SK-N-SH (cell line): ENCODE results near the gene PHACTR2. TPM values are rescaled to one million over a fixed set of nuclear protein-coding genes. Genes with fewer than 3 reads are reported as not detected.

Experiments
- CTCF ChIA-PET: fragments of 300-600, 350-600 bp; formaldehyde crosslinking; extraction: SDS; loops from one replicate; lab custom pipeline; 2021; lab: Yijun Ruan, JAX
- POLR2A ChIA-PET: fragments of 350-600 bp; sonication (Branson Sonifier 250); formaldehyde crosslinking; extraction: SDS; loops from one replicate; lab custom pipeline; 2020; ENCODE audit warnings: antibody characterized with exemption, inconsistent platforms; lab: Yijun Ruan, JAX
- DNase-seq: peaks from one replicate; pipeline ENCODE4 v3.0.0; 2012
- H2AFZ ChIP-seq: fragments of 200-600 bp; sonication (generic); 2 replicates; pipeline ENCODE4 v1.8.1; 2016; ENCODE audit warnings: antibody characterized with exemption, mild to moderate bottlenecking, low read depth
- H3F3A ChIP-seq: fragments of 200-600 bp; sonication (generic); replicated peaks from 2 replicates; pipeline ENCODE3; 2016; ENCODE audit warnings: antibody characterized with exemption, mild to moderate bottlenecking; ENCODE audit not compliant: insufficient read depth
- H3K27ac ChIP-seq, 2 experiments: fragments of 200-500 bp in 1 of 2; fragments of 200-600 bp in 1 of 2; sonication (Bioruptor generic) in 1 of 2; sonication (generic), shearing (Covaris generic) in 1 of 2; 2 replicates each; pipeline versions ENCODE4 v1.5.1 to v1.6.1; 2014 to 2016; ENCODE audit warnings: low read depth in 2 of 2, inconsistent platforms in 1 of 2, low read length in 1 of 2, mild to moderate bottlenecking in 1 of 2, mixed read lengths in 1 of 2
- H3K27me3 ChIP-seq: fragments of 200-600 bp; sonication (generic), shearing (Covaris generic); 2 replicates; pipeline ENCODE4 v1.6.1; 2016; ENCODE audit warnings: mixed run types; ENCODE audit not compliant: insufficient read depth
- H3K36me3 ChIP-seq, 2 experiments: fragments of 200-500 bp in 1 of 2; fragments of 200-600 bp in 1 of 2; sonication (Bioruptor generic) in 1 of 2; sonication (generic) in 1 of 2; replicated peaks in 1 of 2; 2 replicates each; pipeline versions ENCODE3 to v1.5.1; 2014 to 2016; ENCODE audit warnings: low read length in 1 of 2, mild to moderate bottlenecking in 1 of 2; ENCODE audit not compliant: insufficient read depth in 2 of 2, control insufficient read depth in 1 of 2
- H3K4me1 ChIP-seq, 2 experiments: fragments of 200-500 bp in 1 of 2; fragments of 200-600 bp in 1 of 2; sonication (Bioruptor generic) in 1 of 2; sonication (generic), shearing (Covaris generic) in 1 of 2; 2 replicates each; pipeline versions ENCODE4 v1.5.1 to v1.6.1; 2014 to 2016; ENCODE audit warnings: low read depth in 1 of 2, low read length in 1 of 2, mixed run types in 1 of 2; ENCODE audit not compliant: insufficient read depth in 2 of 2, control insufficient read depth in 1 of 2
- H3K4me2 ChIP-seq: fragments of 200-600 bp; sonication (generic), shearing (Covaris generic); 2 replicates; pipeline ENCODE4 v1.6.1; 2017; ENCODE audit warnings: mixed run types
- H3K4me3 ChIP-seq, 2 experiments: fragments of 200-500 bp in 1 of 2; fragments of 200-600 bp in 1 of 2; sonication (Bioruptor generic) in 1 of 2; sonication (generic), shearing (Covaris generic) in 1 of 2; 2 replicates each; pipeline versions ENCODE4 v1.5.1 to v1.8.1; 2014 to 2016; ENCODE audit warnings: low read depth in 2 of 2, inconsistent platforms in 1 of 2, low read length in 1 of 2, mild to moderate bottlenecking in 1 of 2, mixed read lengths in 1 of 2, moderate library complexity in 1 of 2
- H3K79me2 ChIP-seq: fragments of 200-600 bp; sonication (generic); 2 replicates; pipeline ENCODE4 v1.8.1; 2017; ENCODE audit warnings: mild to moderate bottlenecking; ENCODE audit not compliant: insufficient read depth
- H3K9ac ChIP-seq: fragments of 200-600 bp; sonication (generic); 2 replicates; pipeline ENCODE4 v1.6.1; 2017; ENCODE audit warnings: mixed run types
- H3K9me2 ChIP-seq: fragments of 200-600 bp; sonication (generic); 2 replicates; pipeline ENCODE4 v1.6.1; 2017; ENCODE audit warnings: mixed run types
- H3K9me3 ChIP-seq: fragments of 200-600 bp; sonication (generic); 2 replicates; pipeline ENCODE4 v1.6.1; 2017; ENCODE audit warnings: mixed run types, mild to moderate bottlenecking, moderate library complexity
- H4K20me1 ChIP-seq: fragments of 200-600 bp; sonication (generic); 2 replicates; pipeline ENCODE4 v1.6.1; 2017; ENCODE audit warnings: mild to moderate bottlenecking, mixed run types; ENCODE audit not compliant: insufficient read depth
- ELF1 ChIP-seq: IDR thresholded peaks from 2 replicates; pipeline ENCODE4 v1.4.0; 2012
- EZH2phosphoT487 ChIP-seq: fragments of 200-600 bp; sonication (generic); IDR thresholded peaks from 2 replicates; pipeline ENCODE4 v1.6.1; 2017; ENCODE audit warnings: low read depth, mixed run types, mild to moderate bottlenecking, antibody characterized with exemption, moderate library complexity, borderline replicate concordance
- FOXJ3 ChIP-seq: sonication (generic); formaldehyde crosslinking; IDR thresholded peaks from 2 replicates; pipeline ENCODE4 v1.5.1; 2020; ENCODE audit warnings: mild to moderate bottlenecking, missing genetic modification reagents
- GABPA ChIP-seq: IDR thresholded peaks from 2 replicates; pipeline ENCODE4 v1.4.0; 2012; ENCODE audit warnings: low read depth, mild to moderate bottlenecking
- GATA2 ChIP-seq: sonication (generic); formaldehyde crosslinking; IDR thresholded peaks from 2 replicates; pipeline ENCODE4 v1.5.0; 2020; ENCODE audit warnings: mild to moderate bottlenecking, missing genetic modification reagents
- JUND ChIP-seq: IDR thresholded peaks from 2 replicates; pipeline ENCODE4 v1.4.0; 2012
- MXI1 ChIP-seq: IDR thresholded peaks from 2 replicates; pipeline ENCODE4 v1.6.1; 2012; ENCODE audit warnings: mild to moderate bottlenecking, low read depth, low read length, improper control_type of control experiment
- NRF1 ChIP-seq: IDR thresholded peaks from 2 replicates; pipeline ENCODE4 v1.6.1; 2012; ENCODE audit warnings: low read depth, mild to moderate bottlenecking, low read length
- POLR2AphosphoS5 ChIP-seq: IDR thresholded peaks from 2 replicates; pipeline ENCODE4 v1.6.1; 2012; ENCODE audit warnings: low read depth, low read length
- RAD21 ChIP-seq: IDR thresholded peaks from 2 replicates; pipeline ENCODE4 v1.6.1; 2012; ENCODE audit warnings: mild to moderate bottlenecking, low read length
- RCOR1 ChIP-seq: fragments of 150-350 bp; IDR thresholded peaks from 2 replicates; pipeline ENCODE4 v1.6.1; 2017; ENCODE audit warnings: antibody characterized with exemption, low read length
- RFX5 ChIP-seq: IDR thresholded peaks from 2 replicates; pipeline ENCODE4 v1.6.1; 2012; ENCODE audit warnings: mild to moderate bottlenecking, improper control_type of control experiment, low read length
- SIN3A ChIP-seq: IDR thresholded peaks from 2 replicates; pipeline ENCODE4 v1.6.1; 2012; ENCODE audit warnings: low read depth, mild to moderate bottlenecking, low read length, moderate library complexity, borderline replicate concordance
- SMC3 ChIP-seq: IDR thresholded peaks from 2 replicates; pipeline ENCODE4 v1.6.1; 2012; ENCODE audit warnings: low read depth, low read length, improper control_type of control experiment
- TCF12 ChIP-seq: IDR thresholded peaks from 2 replicates; pipeline ENCODE4 v1.4.0; 2012
- TEAD4 ChIP-seq: IDR thresholded peaks from 2 replicates; pipeline ENCODE4 v1.4.0; 2012; ENCODE audit warnings: mild to moderate bottlenecking, borderline replicate concordance; ENCODE audit not compliant: insufficient read depth
- WGBS: methylation state at CpG from one replicate; pipeline ENCODE4 v1.1.6; 2017; ENCODE audit warnings: low lambda C conversion rate; 5-methylcytosine and 5-hydroxymethylcytosine counted together
- polyA plus RNA-seq, 3 experiments: library from polyadenylated mRNA; depleted of rRNA; stranded (reverse); fragments of >200 nt; gene quantifications; 2 replicates each; pipeline ENCODE4 v1.2.3, GENCODE V29; 2012
- TF ChIP-seq, protein P1 (sequence below): IDR thresholded peaks from 2 replicates; pipeline ENCODE4 v1.4.0; 2012; ENCODE audit warnings: low read depth
- TF ChIP-seq, protein P2 (sequence below): IDR thresholded peaks from 2 replicates; pipeline ENCODE4 v1.4.0; 2012; ENCODE audit warnings: low read depth, borderline replicate concordance
- TF ChIP-seq, protein P3 (sequence below): fragments of 150-350 bp; IDR thresholded peaks from 2 replicates; pipeline ENCODE4 v1.6.1; 2016; ENCODE audit warnings: mild to moderate bottlenecking, low read depth, low read length
- TF ChIP-seq, protein P4 (sequence below): IDR thresholded peaks from 2 replicates; pipeline ENCODE4; 2012
- TF ChIP-seq, protein P5 (sequence below): fragments of 150-350 bp; IDR thresholded peaks from 2 replicates; pipeline ENCODE4 v1.6.1; 2017; ENCODE audit warnings: antibody characterized with exemption, low read length, low read depth, borderline replicate concordance
- TF ChIP-seq, protein P6 (sequence below): IDR thresholded peaks from 2 replicates; pipeline ENCODE4 v1.4.0; 2012; ENCODE audit warnings: low read depth, borderline replicate concordance

Gene PHACTR2
- polyA plus RNA-seq, 1 of the 3 experiments (the other 2 are of a cell fraction): 5.0 TPM

DNA sequence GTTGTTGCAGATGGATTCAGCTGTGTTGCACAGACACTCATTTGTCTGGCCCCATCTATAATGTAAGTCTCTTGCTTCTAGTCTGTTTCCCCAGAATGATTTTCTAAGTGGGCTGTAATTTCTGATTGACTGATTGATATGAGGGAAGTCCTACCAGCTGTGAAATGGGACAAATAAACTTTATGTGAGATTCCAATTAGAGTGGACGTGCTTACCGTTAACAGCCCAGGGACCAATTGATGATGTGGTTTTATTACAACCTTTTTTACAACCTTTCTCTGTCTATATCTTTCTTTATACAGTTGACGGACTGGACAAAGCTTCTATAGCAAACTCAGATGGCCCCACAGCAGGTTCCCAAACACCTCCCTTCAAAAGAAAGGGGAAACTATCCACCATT lies 33.9 kb downstream of the PHACTR2 start:
- Histone ChIP-seq H3K4me3 (no peak overlapping the region), H3K9me2 (no peaks in the 10 kb centered on the region), H3K9me3 (no peaks in the 10 kb centered on the region), H3K4me1 (no peaks in the 10 kb centered on the region), H2AFZ (no peak overlapping the region), H3K9ac (no peak overlapping the region), H3K4me2 (no peak overlapping the region), H3K27me3 (no peaks in the 10 kb centered on the region), H3K36me3 (peaks cover 0 to 17% of the 10 kb centered on the region in 2 experiments), H3F3A (no peaks in the 10 kb centered on the region), H3K27ac (no peak overlapping the region), H4K20me1 (no peaks in the 10 kb centered on the region)
- CTCF ChIA-PET: no interaction called here
- WGBS: 99% methylated on average over 3 of the region's 3 CpGs
- DNase-seq: no peak
- TF ChIP-seq FOXJ3 (CRISPR knock-in tag) (no peak), MXI1 (no peak), GABPA (no peak), ELF1 (no peak), RCOR1 (no peak), RAD21 (no peak), JUND (no peak)
- TF ChIP-seq, protein P1, sequence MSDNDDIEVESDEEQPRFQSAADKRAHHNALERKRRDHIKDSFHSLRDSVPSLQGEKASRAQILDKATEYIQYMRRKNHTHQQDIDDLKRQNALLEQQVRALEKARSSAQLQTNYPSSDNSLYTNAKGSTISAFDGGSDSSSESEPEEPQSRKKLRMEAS: no peak
- TF ChIP-seq, protein P2, sequence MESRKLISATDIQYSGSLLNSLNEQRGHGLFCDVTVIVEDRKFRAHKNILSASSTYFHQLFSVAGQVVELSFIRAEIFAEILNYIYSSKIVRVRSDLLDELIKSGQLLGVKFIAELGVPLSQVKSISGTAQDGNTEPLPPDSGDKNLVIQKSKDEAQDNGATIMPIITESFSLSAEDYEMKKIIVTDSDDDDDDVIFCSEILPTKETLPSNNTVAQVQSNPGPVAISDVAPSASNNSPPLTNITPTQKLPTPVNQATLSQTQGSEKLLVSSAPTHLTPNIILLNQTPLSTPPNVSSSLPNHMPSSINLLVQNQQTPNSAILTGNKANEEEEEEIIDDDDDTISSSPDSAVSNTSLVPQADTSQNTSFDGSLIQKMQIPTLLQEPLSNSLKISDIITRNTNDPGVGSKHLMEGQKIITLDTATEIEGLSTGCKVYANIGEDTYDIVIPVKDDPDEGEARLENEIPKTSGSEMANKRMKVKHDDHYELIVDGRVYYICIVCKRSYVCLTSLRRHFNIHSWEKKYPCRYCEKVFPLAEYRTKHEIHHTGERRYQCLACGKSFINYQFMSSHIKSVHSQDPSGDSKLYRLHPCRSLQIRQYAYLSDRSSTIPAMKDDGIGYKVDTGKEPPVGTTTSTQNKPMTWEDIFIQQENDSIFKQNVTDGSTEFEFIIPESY: no peak
- TF ChIP-seq, protein P3, sequence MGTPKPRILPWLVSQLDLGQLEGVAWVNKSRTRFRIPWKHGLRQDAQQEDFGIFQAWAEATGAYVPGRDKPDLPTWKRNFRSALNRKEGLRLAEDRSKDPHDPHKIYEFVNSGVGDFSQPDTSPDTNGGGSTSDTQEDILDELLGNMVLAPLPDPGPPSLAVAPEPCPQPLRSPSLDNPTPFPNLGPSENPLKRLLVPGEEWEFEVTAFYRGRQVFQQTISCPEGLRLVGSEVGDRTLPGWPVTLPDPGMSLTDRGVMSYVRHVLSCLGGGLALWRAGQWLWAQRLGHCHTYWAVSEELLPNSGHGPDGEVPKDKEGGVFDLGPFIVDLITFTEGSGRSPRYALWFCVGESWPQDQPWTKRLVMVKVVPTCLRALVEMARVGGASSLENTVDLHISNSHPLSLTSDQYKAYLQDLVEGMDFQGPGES: no peak
- TF ChIP-seq, protein P4, sequence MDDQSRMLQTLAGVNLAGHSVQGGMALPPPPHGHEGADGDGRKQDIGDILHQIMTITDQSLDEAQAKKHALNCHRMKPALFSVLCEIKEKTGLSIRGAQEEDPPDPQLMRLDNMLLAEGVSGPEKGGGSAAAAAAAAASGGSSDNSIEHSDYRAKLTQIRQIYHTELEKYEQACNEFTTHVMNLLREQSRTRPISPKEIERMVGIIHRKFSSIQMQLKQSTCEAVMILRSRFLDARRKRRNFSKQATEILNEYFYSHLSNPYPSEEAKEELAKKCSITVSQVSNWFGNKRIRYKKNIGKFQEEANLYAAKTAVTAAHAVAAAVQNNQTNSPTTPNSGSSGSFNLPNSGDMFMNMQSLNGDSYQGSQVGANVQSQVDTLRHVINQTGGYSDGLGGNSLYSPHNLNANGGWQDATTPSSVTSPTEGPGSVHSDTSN: no peak
- TF ChIP-seq, all 33 proteins: peak for 0
- POLR2A ChIA-PET: no interaction called here
- H3K79me2 ChIP-seq: peaks cover 31% of the 10 kb centered on the region

DNA sequence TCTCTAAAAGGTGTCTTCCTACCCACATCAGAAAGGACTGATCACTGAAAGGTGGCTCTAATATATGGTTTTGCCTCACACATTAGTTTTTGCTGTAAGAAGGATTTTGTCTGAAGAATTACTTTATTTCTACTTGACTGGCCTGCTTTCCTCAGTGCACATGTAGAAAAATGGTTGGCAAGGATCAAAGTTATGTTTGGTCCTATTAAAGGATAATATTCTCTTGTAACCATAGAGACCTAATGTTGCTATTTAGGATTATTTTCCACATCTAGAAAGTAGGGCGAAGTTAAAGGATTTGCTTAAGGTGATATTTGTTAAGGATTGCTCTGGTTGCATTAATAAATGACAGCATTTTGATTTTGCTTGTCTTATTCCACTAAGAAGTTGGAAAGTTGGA lies 40.7 kb downstream of the PHACTR2 start:
- Histone ChIP-seq H4K20me1 (no peaks in the 10 kb centered on the region), H3K9ac (no peak overlapping the region), H2AFZ (no peak overlapping the region), H3K4me3 (no peak overlapping the region), H3K79me2 (no peaks in the 10 kb centered on the region), H3F3A (peaks cover 3% of the 10 kb centered on the region), H3K27ac (no peak overlapping the region), H3K4me2 (no peak overlapping the region), H3K9me2 (no peaks in the 10 kb centered on the region), H3K36me3 (peaks cover 0 to 8% of the 10 kb centered on the region in 2 experiments), H3K27me3 (no peaks in the 10 kb centered on the region), H3K9me3 (no peaks in the 10 kb centered on the region), H3K4me1 (no peaks in the 10 kb centered on the region)
- 100% methylated on average over 1 of the region's 1 CpG for WGBS
- ChIA-PET POLR2A (no interaction called here), CTCF (no interaction called here)
- DNase-seq: no peak
- TF ChIP-seq SMC3: no peak
- TF ChIP-seq, protein P1: no peak
- TF ChIP-seq, protein P5, sequence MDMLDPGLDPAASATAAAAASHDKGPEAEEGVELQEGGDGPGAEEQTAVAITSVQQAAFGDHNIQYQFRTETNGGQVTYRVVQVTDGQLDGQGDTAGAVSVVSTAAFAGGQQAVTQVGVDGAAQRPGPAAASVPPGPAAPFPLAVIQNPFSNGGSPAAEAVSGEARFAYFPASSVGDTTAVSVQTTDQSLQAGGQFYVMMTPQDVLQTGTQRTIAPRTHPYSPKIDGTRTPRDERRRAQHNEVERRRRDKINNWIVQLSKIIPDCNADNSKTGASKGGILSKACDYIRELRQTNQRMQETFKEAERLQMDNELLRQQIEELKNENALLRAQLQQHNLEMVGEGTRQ: no peak
- TF ChIP-seq RAD21: no peak
- no peak for TF ChIP-seq TEAD4
- no peak for TF ChIP-seq JUND
- no peak for TF ChIP-seq GABPA
- no peak for TF ChIP-seq TCF12
- TF ChIP-seq NRF1: no peak
- TF ChIP-seq RCOR1: no peak
- TF ChIP-seq POLR2AphosphoS5: no peak
- TF ChIP-seq, protein P6, sequence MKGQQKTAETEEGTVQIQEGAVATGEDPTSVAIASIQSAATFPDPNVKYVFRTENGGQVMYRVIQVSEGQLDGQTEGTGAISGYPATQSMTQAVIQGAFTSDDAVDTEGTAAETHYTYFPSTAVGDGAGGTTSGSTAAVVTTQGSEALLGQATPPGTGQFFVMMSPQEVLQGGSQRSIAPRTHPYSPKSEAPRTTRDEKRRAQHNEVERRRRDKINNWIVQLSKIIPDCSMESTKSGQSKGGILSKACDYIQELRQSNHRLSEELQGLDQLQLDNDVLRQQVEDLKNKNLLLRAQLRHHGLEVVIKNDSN: no peak
- no peak for TF ChIP-seq RFX5
- TF ChIP-seq GATA2 (CRISPR knock-in tag): no peak
- TF ChIP-seq SIN3A: no peak
- TF ChIP-seq EZH2phosphoT487: no peak
